Measurements from ENCODE around the gene SEPTIN8.

Gene SEPTIN8

DNA sequence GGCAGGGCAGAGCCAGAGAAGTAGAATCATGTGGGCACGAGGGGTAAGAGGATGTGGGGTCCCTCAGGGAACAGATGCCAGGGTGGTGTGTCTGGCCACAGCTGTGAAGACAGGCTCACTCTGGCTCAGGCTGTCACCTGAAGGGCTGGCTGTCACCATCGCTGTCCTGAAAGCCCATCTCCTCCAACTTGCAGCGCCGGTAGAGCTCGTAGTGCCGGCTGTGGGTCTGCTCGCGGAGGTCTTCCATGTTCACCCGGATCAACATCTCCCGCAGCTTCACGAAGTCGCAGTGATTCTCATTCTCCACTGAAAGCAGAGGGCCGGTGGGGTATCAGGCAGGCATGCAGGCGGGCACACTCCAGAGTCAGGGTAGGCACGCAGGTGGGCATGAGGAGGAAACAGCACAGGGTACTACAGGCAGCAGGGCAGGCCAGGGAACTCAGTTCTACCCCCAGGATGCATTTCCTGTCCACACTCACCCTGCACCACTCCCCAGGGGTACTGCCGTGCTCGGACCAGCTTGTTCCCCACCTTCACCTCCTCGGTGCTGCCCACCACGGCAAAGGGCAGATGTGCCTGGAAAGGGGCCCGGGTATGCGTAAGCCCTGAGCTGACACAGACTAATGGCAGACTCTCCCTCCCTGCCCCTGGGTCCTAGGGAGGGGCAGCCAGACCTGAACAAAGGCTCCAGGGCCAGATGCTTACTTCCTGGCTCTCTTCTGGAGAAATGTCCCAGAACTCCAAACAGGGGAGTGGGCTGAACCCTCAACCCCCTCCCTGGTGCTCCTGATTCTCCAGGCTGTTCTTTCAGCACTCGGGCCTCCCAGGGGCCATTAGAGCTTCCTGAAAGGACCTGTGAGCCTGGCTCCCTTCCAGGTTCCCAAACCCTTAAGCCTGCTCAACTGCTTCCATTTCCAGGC, 15.5 kb downstream of the SEPTIN8 start:
- no peak for DNase-seq (ENCODE audit: low read depth in 1 of 2, low spot score in 1 of 2)

DNA sequence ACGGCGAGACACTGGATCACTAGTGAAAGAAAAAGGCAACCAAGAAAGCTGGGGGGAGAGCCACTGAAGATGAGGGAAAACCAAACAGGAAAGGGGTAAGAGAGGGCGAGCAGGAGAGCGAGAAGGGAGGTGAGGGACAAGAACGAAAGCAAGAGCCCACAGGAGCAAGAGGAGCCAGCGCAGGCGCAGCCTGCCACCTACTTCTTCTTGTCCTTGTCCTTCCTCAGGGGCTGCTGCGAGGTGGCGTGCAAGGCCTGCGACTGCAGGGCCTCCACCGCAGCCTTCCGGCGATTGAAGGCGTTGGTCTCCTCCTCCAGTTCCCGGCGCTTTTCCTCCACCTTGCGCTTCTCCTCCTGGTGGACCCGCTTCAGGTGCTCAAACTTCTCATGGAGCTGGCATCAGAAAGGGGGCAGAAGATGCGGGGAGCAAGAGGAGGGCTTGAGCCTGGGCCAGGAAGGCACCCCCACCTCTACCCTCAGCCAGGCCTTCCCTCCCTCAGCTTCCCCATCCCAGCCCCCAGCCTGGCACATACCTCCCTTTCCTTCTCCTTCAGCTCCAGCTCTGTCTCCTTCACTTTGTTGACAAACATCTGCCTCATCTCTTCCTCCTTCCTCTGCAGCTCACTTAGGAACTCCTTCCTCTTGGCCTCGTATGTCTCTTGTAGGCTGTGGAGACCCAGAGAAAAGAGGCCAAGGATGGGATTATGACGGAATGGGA, 16.3 kb downstream of the SEPTIN8 start:
- no peak for DNase-seq (ENCODE audit: low read depth in 1 of 2, low spot score in 1 of 2)

More for the DNA sequence above, 15.5 kb downstream of the SEPTIN8 start:
- TF ChIP-seq POLR2AphosphoS5 (IDR thresholded peaks at IDR 0.05; ENCODE audit: low read depth) (no peak), GABPA (IDR thresholded peaks at IDR 0.05; ENCODE audit: low read depth) (no peak), SPI1 (IDR thresholded peaks at IDR 0.05; ENCODE audit: borderline replicate concordance, low read depth) (no peak)
- TF ChIP-seq, protein P1, sequence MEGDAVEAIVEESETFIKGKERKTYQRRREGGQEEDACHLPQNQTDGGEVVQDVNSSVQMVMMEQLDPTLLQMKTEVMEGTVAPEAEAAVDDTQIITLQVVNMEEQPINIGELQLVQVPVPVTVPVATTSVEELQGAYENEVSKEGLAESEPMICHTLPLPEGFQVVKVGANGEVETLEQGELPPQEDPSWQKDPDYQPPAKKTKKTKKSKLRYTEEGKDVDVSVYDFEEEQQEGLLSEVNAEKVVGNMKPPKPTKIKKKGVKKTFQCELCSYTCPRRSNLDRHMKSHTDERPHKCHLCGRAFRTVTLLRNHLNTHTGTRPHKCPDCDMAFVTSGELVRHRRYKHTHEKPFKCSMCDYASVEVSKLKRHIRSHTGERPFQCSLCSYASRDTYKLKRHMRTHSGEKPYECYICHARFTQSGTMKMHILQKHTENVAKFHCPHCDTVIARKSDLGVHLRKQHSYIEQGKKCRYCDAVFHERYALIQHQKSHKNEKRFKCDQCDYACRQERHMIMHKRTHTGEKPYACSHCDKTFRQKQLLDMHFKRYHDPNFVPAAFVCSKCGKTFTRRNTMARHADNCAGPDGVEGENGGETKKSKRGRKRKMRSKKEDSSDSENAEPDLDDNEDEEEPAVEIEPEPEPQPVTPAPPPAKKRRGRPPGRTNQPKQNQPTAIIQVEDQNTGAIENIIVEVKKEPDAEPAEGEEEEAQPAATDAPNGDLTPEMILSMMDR (IDR thresholded peaks at IDR 0.05; ENCODE audit: insufficient read depth, low read length) = no peak
- TF ChIP-seq, protein P2, sequence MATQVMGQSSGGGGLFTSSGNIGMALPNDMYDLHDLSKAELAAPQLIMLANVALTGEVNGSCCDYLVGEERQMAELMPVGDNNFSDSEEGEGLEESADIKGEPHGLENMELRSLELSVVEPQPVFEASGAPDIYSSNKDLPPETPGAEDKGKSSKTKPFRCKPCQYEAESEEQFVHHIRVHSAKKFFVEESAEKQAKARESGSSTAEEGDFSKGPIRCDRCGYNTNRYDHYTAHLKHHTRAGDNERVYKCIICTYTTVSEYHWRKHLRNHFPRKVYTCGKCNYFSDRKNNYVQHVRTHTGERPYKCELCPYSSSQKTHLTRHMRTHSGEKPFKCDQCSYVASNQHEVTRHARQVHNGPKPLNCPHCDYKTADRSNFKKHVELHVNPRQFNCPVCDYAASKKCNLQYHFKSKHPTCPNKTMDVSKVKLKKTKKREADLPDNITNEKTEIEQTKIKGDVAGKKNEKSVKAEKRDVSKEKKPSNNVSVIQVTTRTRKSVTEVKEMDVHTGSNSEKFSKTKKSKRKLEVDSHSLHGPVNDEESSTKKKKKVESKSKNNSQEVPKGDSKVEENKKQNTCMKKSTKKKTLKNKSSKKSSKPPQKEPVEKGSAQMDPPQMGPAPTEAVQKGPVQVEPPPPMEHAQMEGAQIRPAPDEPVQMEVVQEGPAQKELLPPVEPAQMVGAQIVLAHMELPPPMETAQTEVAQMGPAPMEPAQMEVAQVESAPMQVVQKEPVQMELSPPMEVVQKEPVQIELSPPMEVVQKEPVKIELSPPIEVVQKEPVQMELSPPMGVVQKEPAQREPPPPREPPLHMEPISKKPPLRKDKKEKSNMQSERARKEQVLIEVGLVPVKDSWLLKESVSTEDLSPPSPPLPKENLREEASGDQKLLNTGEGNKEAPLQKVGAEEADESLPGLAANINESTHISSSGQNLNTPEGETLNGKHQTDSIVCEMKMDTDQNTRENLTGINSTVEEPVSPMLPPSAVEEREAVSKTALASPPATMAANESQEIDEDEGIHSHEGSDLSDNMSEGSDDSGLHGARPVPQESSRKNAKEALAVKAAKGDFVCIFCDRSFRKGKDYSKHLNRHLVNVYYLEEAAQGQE (IDR thresholded peaks at IDR 0.05; ENCODE audit: insufficient replicate concordance, low read depth) = no peak
- Histone ChIP-seq H3K27ac (replicated peaks) (no peak overlapping the region), H3K27me3 (ENCODE audit: insufficient read depth, poor library complexity, severe bottlenecking) (no peaks in the 10 kb centered on the region), H3K4me3 (replicated peaks; ENCODE audit: insufficient read depth, low read length) (no peak overlapping the region)

DNA sequence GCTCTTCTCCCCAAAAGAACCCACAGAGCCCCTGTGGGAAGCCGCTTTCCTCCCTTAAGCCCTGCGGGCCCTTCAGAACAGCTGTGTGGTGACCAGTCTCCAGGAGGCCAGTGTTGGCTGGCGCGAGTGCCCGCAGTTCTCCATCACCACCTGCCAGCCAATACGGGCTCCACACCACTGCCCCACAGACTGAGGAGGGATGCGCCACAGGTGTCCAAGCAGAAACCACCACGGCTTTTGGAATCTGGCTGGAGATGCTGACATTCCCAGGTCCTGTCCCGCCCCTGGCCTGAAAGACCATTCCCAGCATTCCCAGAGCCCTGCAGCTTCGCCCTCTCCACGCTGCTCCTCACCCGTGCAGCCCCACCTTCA, 17.0 kb downstream of the SEPTIN8 start:
- DNase-seq (ENCODE audit: low read depth in 1 of 2, low spot score in 1 of 2) = no peak
- Histone ChIP-seq H3K27me3 (ENCODE audit: insufficient read depth, poor library complexity, severe bottlenecking) (no peaks in the 10 kb centered on the region), H3K27ac (replicated peaks) (no peak overlapping the region), H3K4me3 (replicated peaks; ENCODE audit: insufficient read depth, low read length) (no peak overlapping the region)
- TF ChIP-seq SPI1 (IDR thresholded peaks at IDR 0.05; ENCODE audit: borderline replicate concordance, low read depth) = no peak
- TF ChIP-seq, protein P2 (IDR thresholded peaks at IDR 0.05; ENCODE audit: insufficient replicate concordance, low read depth) = no peak
- no peak for TF ChIP-seq POLR2AphosphoS5 (IDR thresholded peaks at IDR 0.05; ENCODE audit: low read depth)
- TF ChIP-seq, protein P1 (IDR thresholded peaks at IDR 0.05; ENCODE audit: insufficient read depth, low read length) = no peak
- TF ChIP-seq GABPA (IDR thresholded peaks at IDR 0.05; ENCODE audit: low read depth) = no peak

More for the DNA sequence above, 16.3 kb downstream of the SEPTIN8 start:
- no peaks in the 10 kb centered on the region for H3K27me3 ChIP-seq (ENCODE audit: insufficient read depth, poor library complexity, severe bottlenecking)
- no peak for TF ChIP-seq POLR2AphosphoS5 (IDR thresholded peaks at IDR 0.05; ENCODE audit: low read depth)
- TF ChIP-seq, protein P2 (IDR thresholded peaks at IDR 0.05; ENCODE audit: insufficient replicate concordance, low read depth) = no peak
- TF ChIP-seq, protein P1 (IDR thresholded peaks at IDR 0.05; ENCODE audit: insufficient read depth, low read length) = no peak
- TF ChIP-seq SPI1 (IDR thresholded peaks at IDR 0.05; ENCODE audit: borderline replicate concordance, low read depth) = no peak
- TF ChIP-seq GABPA (IDR thresholded peaks at IDR 0.05; ENCODE audit: low read depth) = no peak
- no peak overlapping the region for H3K27ac ChIP-seq (replicated peaks)
- no peak overlapping the region for H3K4me3 ChIP-seq (replicated peaks; ENCODE audit: insufficient read depth, low read length)
